ENCODE results near the gene TNRC6A.

DNA sequence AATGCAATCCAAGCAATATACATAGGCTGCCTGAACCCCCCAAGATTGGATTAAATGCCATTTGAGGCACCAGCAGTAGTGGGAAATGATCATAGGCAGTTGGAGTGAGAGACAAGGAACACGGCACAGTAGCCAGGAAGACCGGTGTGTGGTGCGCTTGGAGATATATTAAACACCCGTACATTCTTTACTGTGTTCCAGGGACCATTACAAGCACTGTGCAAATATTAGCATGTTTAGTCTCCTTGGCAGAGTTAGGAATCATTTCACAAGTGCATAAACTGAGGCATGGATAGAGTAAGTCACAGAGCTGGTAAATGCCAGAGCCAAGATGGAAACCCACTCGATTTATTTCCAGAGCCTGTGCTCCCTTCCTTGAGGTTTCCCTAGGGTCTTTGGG lies 31.1 kb upstream of the TNRC6A start:
- TF ChIP-seq HDGF (IDR thresholded peaks at IDR 0.05; ENCODE audit: borderline replicate concordance) (no peak), TARDBP (IDR thresholded peaks at IDR 0.05) (no peak), SUZ12 (IDR thresholded peaks at IDR 0.05) (no peak), SP1 (IDR thresholded peaks at IDR 0.05) (no peak), FOXM1 (IDR thresholded peaks at IDR 0.05; ENCODE audit: borderline replicate concordance) (no peak), ELF4 (IDR thresholded peaks at IDR 0.05) (no peak), FOXA1 (IDR thresholded peaks at IDR 0.05) (no peak), BHLHE40 (IDR thresholded peaks at IDR 0.05; ENCODE audit: borderline replicate concordance) (no peak), ZNF384 (IDR thresholded peaks at IDR 0.05) (no peak), ARNT (IDR thresholded peaks at IDR 0.05) (no peak), L3MBTL2 (conservative IDR thresholded peaks at IDR 0.05) (no peak), FOXK2 (IDR thresholded peaks at IDR 0.05) (no peak), CTBP1 (IDR thresholded peaks at IDR 0.05; ENCODE audit: borderline replicate concordance) (no peak)
- TF ChIP-seq, protein P1, sequence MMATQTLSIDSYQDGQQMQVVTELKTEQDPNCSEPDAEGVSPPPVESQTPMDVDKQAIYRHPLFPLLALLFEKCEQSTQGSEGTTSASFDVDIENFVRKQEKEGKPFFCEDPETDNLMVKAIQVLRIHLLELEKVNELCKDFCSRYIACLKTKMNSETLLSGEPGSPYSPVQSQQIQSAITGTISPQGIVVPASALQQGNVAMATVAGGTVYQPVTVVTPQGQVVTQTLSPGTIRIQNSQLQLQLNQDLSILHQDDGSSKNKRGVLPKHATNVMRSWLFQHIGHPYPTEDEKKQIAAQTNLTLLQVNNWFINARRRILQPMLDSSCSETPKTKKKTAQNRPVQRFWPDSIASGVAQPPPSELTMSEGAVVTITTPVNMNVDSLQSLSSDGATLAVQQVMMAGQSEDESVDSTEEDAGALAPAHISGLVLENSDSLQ (IDR thresholded peaks at IDR 0.05) = no peak
